ENCODE data around the gene SBNO2. TPM values are rescaled to one million over a fixed set of nuclear protein-coding genes. Genes with fewer than 3 reads are reported as not detected.

The SBNO2 gene
- polyA plus RNA-seq, 1 of the 3 experiments (the other 2 are of a cell fraction), result 18.3 TPM

DNA sequence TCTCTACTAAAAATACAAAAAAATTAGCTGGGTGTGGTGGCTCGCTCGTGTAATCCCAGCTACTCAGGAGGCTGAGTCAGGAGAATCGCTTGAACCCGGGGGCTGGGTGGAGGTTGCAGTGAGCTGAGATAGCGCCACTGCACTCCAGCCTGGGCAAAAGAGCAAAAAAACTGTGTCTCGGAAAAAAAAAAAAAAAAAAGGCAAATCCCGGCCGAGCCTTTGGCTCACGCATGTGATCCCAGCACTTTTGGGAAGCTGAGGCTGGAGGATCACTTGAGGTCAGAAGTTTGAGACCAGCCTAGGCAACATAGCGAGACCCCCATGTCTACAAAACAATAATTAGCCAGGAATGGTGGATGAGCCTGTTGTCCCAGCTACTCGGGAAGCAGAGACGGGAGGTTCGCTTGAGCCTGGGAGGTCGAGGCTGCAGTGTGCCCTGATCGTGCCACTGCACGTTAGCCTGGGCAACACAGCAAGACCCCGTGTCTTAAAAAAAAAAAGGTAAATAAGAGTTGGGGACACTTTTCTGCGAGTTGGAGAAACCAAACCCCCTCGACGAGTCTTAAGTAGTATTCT is 70.8 kb downstream of the SBNO2 start:
- peak overlapping the region; percentile 56 to 95 for H3K27ac ChIP-seq (ENCODE audit: low read depth in 2 of 2, low read length in 1 of 2)
- peaks cover 21 to 22% of the 10 kb centered on the region in 2 experiments; a peak in 3 of 4 replicates for H3K4me1 ChIP-seq (ENCODE audit: control insufficient read depth in 1 of 2, insufficient read depth in 2 of 2, low read depth in 1 of 2, low read length in 1 of 2)
- no peaks in the 10 kb centered on the region for H3K27me3 ChIP-seq (ENCODE audit: insufficient read depth)
- H3K9me2 ChIP-seq, result no peaks in the 10 kb centered on the region
- peaks cover 0 to 24% of the 10 kb centered on the region in 2 experiments for H3K36me3 ChIP-seq (replicated peaks in 1 of 2; ENCODE audit: control insufficient read depth in 1 of 2, insufficient read depth in 2 of 2, low read length in 1 of 2)
- no peak for DNase-seq
- H3K4me2 ChIP-seq, result peak overlapping the region; percentile 59
- H3K9ac ChIP-seq, result no peak overlapping the region; the same call in 1 of the 2 replicates
- WGBS (ENCODE audit: low lambda C conversion rate), result 51% methylated on average over 20 of the region's 20 CpGs
- H3K9me3 ChIP-seq, result no peaks in the 10 kb centered on the region
- H4K20me1 ChIP-seq (ENCODE audit: insufficient read depth), result peaks cover 21% of the 10 kb centered on the region; the same call in 1 of the 2 replicates
- TF ChIP-seq POLR2AphosphoS5 (IDR thresholded peaks at IDR 0.05; ENCODE audit: low read depth, low read length), result no peak
- TF ChIP-seq, protein P1, sequence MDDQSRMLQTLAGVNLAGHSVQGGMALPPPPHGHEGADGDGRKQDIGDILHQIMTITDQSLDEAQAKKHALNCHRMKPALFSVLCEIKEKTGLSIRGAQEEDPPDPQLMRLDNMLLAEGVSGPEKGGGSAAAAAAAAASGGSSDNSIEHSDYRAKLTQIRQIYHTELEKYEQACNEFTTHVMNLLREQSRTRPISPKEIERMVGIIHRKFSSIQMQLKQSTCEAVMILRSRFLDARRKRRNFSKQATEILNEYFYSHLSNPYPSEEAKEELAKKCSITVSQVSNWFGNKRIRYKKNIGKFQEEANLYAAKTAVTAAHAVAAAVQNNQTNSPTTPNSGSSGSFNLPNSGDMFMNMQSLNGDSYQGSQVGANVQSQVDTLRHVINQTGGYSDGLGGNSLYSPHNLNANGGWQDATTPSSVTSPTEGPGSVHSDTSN (IDR thresholded peaks at IDR 0.05), result no peak
- TF ChIP-seq RXRA (IDR thresholded peaks at IDR 0.05; ENCODE audit: borderline replicate concordance, low read depth), result no peak
- TF ChIP-seq, protein P2, sequence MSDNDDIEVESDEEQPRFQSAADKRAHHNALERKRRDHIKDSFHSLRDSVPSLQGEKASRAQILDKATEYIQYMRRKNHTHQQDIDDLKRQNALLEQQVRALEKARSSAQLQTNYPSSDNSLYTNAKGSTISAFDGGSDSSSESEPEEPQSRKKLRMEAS (IDR thresholded peaks at IDR 0.05; ENCODE audit: low read depth), result no peak
- TF ChIP-seq FOSL2 (IDR thresholded peaks at IDR 0.05; ENCODE audit: borderline replicate concordance, low read depth), result no peak
- no peak for TF ChIP-seq SMC3 (IDR thresholded peaks at IDR 0.05; ENCODE audit: low read depth, low read length)
- TF ChIP-seq EZH2phosphoT487 (IDR thresholded peaks at IDR 0.05; ENCODE audit: borderline replicate concordance, low read depth), result no peak
- no peak for TF ChIP-seq NFIC (IDR thresholded peaks at IDR 0.05; ENCODE audit: borderline replicate concordance)
- TF ChIP-seq MEF2A (IDR thresholded peaks at IDR 0.05; ENCODE audit: borderline replicate concordance, low read depth), result no peak
- TF ChIP-seq NRF1 (IDR thresholded peaks at IDR 0.05; ENCODE audit: low read depth, low read length), result no peak
- TF ChIP-seq, protein P3, sequence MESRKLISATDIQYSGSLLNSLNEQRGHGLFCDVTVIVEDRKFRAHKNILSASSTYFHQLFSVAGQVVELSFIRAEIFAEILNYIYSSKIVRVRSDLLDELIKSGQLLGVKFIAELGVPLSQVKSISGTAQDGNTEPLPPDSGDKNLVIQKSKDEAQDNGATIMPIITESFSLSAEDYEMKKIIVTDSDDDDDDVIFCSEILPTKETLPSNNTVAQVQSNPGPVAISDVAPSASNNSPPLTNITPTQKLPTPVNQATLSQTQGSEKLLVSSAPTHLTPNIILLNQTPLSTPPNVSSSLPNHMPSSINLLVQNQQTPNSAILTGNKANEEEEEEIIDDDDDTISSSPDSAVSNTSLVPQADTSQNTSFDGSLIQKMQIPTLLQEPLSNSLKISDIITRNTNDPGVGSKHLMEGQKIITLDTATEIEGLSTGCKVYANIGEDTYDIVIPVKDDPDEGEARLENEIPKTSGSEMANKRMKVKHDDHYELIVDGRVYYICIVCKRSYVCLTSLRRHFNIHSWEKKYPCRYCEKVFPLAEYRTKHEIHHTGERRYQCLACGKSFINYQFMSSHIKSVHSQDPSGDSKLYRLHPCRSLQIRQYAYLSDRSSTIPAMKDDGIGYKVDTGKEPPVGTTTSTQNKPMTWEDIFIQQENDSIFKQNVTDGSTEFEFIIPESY (IDR thresholded peaks at IDR 0.05; ENCODE audit: borderline replicate concordance, low read depth), result no peak
- TF ChIP-seq FOXJ3 (CRISPR knock-in tag; IDR thresholded peaks at IDR 0.05), result no peak
- TF ChIP-seq, protein P4, sequence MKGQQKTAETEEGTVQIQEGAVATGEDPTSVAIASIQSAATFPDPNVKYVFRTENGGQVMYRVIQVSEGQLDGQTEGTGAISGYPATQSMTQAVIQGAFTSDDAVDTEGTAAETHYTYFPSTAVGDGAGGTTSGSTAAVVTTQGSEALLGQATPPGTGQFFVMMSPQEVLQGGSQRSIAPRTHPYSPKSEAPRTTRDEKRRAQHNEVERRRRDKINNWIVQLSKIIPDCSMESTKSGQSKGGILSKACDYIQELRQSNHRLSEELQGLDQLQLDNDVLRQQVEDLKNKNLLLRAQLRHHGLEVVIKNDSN (IDR thresholded peaks at IDR 0.05; ENCODE audit: borderline replicate concordance, low read depth), result no peak
- no peak for TF ChIP-seq RAD21 (IDR thresholded peaks at IDR 0.05; ENCODE audit: low read length)
- no peak for TF ChIP-seq SIN3A (IDR thresholded peaks at IDR 0.05; ENCODE audit: borderline replicate concordance, low read depth, low read length)
- no peak for TF ChIP-seq RFX5 (IDR thresholded peaks at IDR 0.05; ENCODE audit: low read length)
- TF ChIP-seq FOXM1 (IDR thresholded peaks at IDR 0.05; ENCODE audit: low read depth), result no peak
- 0 out of 4 replicates have a peak overlapping the region, but pooled peaks have one; percentile 5 to 14 for H3K4me3 ChIP-seq (ENCODE audit: low read depth in 2 of 2, low read length in 1 of 2)
- CTCF ChIA-PET, result interaction anchor here (1.1 to 4.4 kb wide), 4 partner anchors 10 to 170 kb away, joined by 3 to 44 read pairs (median 4); partner anchors contain the start of gene ABCA7
- H3K79me2 ChIP-seq (ENCODE audit: insufficient read depth), result peaks cover 18% of the 10 kb centered on the region; the same call in 1 of the 2 replicates
- H3F3A ChIP-seq (replicated peaks; ENCODE audit: insufficient read depth), result peaks cover 38% of the 10 kb centered on the region
- POLR2A ChIA-PET, result interaction anchor here (1.3 to 2.6 kb wide), 2 partner anchors 10 to 21 kb away, joined by 4 to 15 read pairs; no protein-coding TSS in a partner anchor
- H2AFZ ChIP-seq (ENCODE audit: low read depth), result no peak overlapping the region

Measured in SK-N-SH (cell line).